Peyer's patch (tissue), 4 donors: Measurements from ENCODE around the gene AMBN. TPM values are rescaled to one million over a fixed set of nuclear protein-coding genes. Genes with fewer than 3 reads are reported as not detected.

Experiments
- DNase-seq, 3 donors: peaks; one replicate each; pipeline ENCODE4 v3.0.0-alpha.2; 2017 to 2019
- H3K27ac ChIP-seq, 4 donors: fragments of 200-600 bp; sonication (generic); one replicate each; pipeline ENCODE4 v1.5.1; 2016 to 2019
- H3K27me3 ChIP-seq, 2 donors: fragments of 200-600 bp; sonication (generic); one replicate each; pipeline ENCODE4 v1.5.1; 2019
- H3K36me3 ChIP-seq, 3 donors: fragments of 200-600 bp; sonication (generic); one replicate each; pipeline ENCODE4 v1.5.1; 2016 to 2019
- H3K4me1 ChIP-seq, 4 donors: fragments of 200-600 bp; sonication (generic); one replicate each; pipeline ENCODE4 v1.5.1; 2016 to 2019
- H3K4me3 ChIP-seq, 4 donors: fragments of 200-600 bp; sonication (generic); 1 replicate in 3 of 4; 2 replicates in 1 of 4; pipeline ENCODE4 v1.5.1; 2016 to 2019; ENCODE audit warnings: mild to moderate bottlenecking in 1 of 4
- H3K9me3 ChIP-seq, 4 donors: fragments of 200-600 bp; sonication (generic); one replicate each; pipeline ENCODE4 v1.5.1; 2016 to 2019; ENCODE audit warnings: mild to moderate bottlenecking in 1 of 4
- POLR2A ChIP-seq, 2 donors: fragments of 450-650 bp; IDR thresholded peaks; one replicate each; pipeline ENCODE4 v1.5.1; 2017; ENCODE audit warnings: antibody characterized with exemption in 2 of 2, mild to moderate bottlenecking in 2 of 2, moderate library complexity in 2 of 2
- total RNA-seq, 4 donors: library from RNA; depleted of rRNA; stranded (reverse); fragments of >200 nt; gene quantifications; one replicate each; pipeline ENCODE4 v1.1.0, GENCODE V29; 2016
- TF ChIP-seq, protein P1 (sequence below), 6 experiments: fragments of 450-650 bp in 4 of 6; fragments of 200-600 bp in 2 of 6; sonication (generic) in 1 of 6; IDR thresholded peaks; one replicate each; pipeline ENCODE4 v1.5.1; 2017 to 2019; ENCODE audit warnings: antibody characterized with exemption in 6 of 6, mild to moderate bottlenecking in 3 of 6, moderate library complexity in 1 of 6

Gene AMBN
- total RNA-seq, 4 donors from 2014 or later, result not detected

GRCh38 chr4:70600977-70601376, 8.9 kb downstream of the AMBN start:
- Histone ChIP-seq H3K27ac (no peak overlapping the region), H3K4me1 (no peaks in the 10 kb centered on the region), H3K4me3 (no peak overlapping the region), H3K36me3 (no peaks in the 10 kb centered on the region), H3K27me3 (no peaks in the 10 kb centered on the region), H3K9me3 (no peaks in the 10 kb centered on the region)
- DNase-seq, result no peak
- TF ChIP-seq POLR2A (IDR thresholded peaks at IDR 0.05), result no peak
- TF ChIP-seq, protein P1, sequence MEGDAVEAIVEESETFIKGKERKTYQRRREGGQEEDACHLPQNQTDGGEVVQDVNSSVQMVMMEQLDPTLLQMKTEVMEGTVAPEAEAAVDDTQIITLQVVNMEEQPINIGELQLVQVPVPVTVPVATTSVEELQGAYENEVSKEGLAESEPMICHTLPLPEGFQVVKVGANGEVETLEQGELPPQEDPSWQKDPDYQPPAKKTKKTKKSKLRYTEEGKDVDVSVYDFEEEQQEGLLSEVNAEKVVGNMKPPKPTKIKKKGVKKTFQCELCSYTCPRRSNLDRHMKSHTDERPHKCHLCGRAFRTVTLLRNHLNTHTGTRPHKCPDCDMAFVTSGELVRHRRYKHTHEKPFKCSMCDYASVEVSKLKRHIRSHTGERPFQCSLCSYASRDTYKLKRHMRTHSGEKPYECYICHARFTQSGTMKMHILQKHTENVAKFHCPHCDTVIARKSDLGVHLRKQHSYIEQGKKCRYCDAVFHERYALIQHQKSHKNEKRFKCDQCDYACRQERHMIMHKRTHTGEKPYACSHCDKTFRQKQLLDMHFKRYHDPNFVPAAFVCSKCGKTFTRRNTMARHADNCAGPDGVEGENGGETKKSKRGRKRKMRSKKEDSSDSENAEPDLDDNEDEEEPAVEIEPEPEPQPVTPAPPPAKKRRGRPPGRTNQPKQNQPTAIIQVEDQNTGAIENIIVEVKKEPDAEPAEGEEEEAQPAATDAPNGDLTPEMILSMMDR (IDR thresholded peaks at IDR 0.05), result no peak

DNA sequence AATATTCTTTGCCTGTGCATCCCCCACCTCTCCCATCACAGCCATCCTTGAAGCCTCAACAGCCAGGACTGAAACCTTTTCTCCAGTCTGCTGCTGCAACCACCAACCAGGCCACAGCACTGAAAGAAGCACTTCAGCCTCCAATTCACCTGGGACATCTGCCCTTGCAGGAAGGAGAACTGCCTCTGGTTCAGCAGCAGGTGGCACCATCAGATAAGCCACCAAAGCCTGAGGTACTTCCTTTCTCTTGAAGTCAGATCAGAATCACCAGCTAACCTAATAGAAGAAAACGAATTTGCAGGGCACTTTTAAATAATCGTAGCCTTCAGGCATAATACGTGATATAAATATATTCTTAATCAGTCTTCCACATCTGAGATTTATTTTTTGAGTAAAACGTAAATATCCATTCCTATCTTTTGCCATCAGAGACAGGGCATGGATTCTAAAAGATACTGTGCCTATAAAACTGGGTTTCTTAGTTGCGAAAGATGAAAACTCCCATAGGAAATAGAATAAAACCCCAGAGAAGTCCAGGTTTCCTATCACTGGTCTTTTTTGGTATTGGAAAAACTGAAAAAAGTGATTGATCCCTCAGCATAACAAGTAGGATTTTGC, 9.5 kb downstream of the AMBN start:
- no peaks in the 10 kb centered on the region for H3K36me3 ChIP-seq
- H3K4me1 ChIP-seq, result no peaks in the 10 kb centered on the region
- no peaks in the 10 kb centered on the region for H3K9me3 ChIP-seq
- H3K27ac ChIP-seq, result no peak overlapping the region
- no peak overlapping the region for H3K4me3 ChIP-seq
- TF ChIP-seq POLR2A (IDR thresholded peaks at IDR 0.05), result no peak
- TF ChIP-seq, protein P1 (IDR thresholded peaks at IDR 0.05), result peak; percentile 35 to 74 (median 70)
- DNase-seq, result peak in 2 of 3 donors; percentile 35 to 75
- H3K27me3 ChIP-seq, result no peaks in the 10 kb centered on the region

DNA sequence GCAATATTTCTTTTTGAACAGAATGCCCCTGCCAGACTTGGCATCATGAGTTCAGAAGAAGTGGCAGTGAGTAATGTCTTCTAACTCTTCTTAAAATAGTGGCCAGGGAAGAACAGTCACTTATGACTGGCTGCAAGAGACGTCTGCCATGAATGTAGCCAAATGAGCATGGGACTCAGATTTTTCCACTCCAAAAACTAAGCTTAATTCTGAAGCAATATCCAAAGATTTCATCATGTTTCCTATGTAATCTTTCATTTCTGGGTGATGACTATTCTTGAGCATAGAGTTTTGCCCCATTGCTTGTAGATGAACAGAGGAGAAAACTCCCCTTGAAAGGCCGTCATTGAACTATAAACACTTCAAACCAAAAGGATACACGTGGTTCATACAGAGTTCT, 11.8 kb downstream of the AMBN start:
- Histone ChIP-seq H3K27ac (no peak overlapping the region), H3K4me3 (no peak overlapping the region), H3K4me1 (no peaks in the 10 kb centered on the region), H3K36me3 (no peaks in the 10 kb centered on the region), H3K9me3 (no peaks in the 10 kb centered on the region), H3K27me3 (no peaks in the 10 kb centered on the region)
- no peak for DNase-seq
- TF ChIP-seq POLR2A (IDR thresholded peaks at IDR 0.05), result no peak
- TF ChIP-seq, protein P1 (IDR thresholded peaks at IDR 0.05), result no peak

GRCh38 chr4:70606459-70606858, 14.4 kb downstream of the AMBN start:
- DNase-seq, result no peak
- H3K27ac ChIP-seq, result no peak overlapping the region
- H3K27me3 ChIP-seq, result no peaks in the 10 kb centered on the region
- TF ChIP-seq, protein P1 (IDR thresholded peaks at IDR 0.05), result no peak
- TF ChIP-seq POLR2A (IDR thresholded peaks at IDR 0.05), result no peak
- no peak overlapping the region for H3K4me3 ChIP-seq
- H3K4me1 ChIP-seq, result no peaks in the 10 kb centered on the region
- no peaks in the 10 kb centered on the region for H3K9me3 ChIP-seq
- no peaks in the 10 kb centered on the region for H3K36me3 ChIP-seq

DNA sequence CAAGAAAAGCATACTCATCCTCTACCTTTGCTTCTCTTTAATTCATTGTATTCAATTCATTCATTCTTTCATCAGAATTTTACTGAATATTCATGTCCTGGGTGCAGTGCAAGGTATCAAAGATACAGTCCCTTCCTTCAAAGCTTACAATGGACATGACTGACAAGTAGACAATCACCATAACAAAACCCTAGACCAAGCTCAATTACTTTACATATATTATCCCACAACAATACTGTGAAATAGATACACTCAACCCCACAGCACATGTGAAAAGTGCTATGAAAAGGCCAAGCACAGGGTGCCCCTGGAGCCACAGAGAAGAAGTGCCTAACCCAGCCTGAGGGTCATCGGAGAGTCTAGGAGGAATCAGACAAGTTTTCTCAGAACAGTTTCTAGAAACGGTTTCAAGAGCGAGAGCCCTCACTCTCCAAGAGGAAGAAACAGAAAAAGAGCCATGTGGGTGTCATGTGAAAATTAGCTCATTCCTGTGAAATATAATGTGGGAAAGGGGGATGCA, 15.3 kb downstream of the AMBN start:
- H3K36me3 ChIP-seq, result no peaks in the 10 kb centered on the region
- no peak overlapping the region for H3K27ac ChIP-seq
- no peak overlapping the region for H3K4me3 ChIP-seq
- no peaks in the 10 kb centered on the region for H3K27me3 ChIP-seq
- TF ChIP-seq POLR2A (IDR thresholded peaks at IDR 0.05), result no peak
- TF ChIP-seq, protein P1 (IDR thresholded peaks at IDR 0.05), result no peak
- no peak for DNase-seq
- no peaks in the 10 kb centered on the region for H3K4me1 ChIP-seq
- no peaks in the 10 kb centered on the region for H3K9me3 ChIP-seq
